HCT116 (cell line): ENCODE measurements around the gene PLPP2. TPM values are rescaled to one million over a fixed set of nuclear protein-coding genes. Genes with fewer than 3 reads are reported as not detected.

ENCODE experiments used
- ATAC-seq: fragments of 200-7000 bp; cut with Tn5 transposase; 2 replicates; pipeline ENCODE4 v1.9.1; 2020; ENCODE audit warnings: mild to moderate bottlenecking, moderate library complexity
- BruUV-seq: library from RNA; stranded (reverse); fragments of 400-500 nt; replicated peaks from 2 replicates; lab custom pipeline; 2021; lab: Mats Ljungman, UMichigan
- CTCF ChIA-PET: fragments of 300-600 bp; sonication (Branson Sonifier 250); formaldehyde crosslinking; loops from one replicate; lab custom pipeline; 2021; ENCODE audit warnings: antibody characterized with exemption; lab: Charles Lee
- POLR2A ChIA-PET: fragments of 300-600, 350-600 bp; sonication (Branson Sonifier 250); formaldehyde crosslinking; loops from one replicate; lab custom pipeline; 2021; ENCODE audit warnings: antibody characterized with exemption; lab: Charles Lee
- RAD21 ChIA-PET, 2 experiments: fragments of 300-600 bp; sonication (Branson Sonifier 250); formaldehyde crosslinking; loops; one replicate each; lab custom pipeline; 2023; ENCODE audit warnings: low total read pairs in 2 of 2; ENCODE audit not compliant: uncharacterized antibody in 2 of 2, unreplicated experiment in 2 of 2, low non-redundant PET in 1 of 2; lab: Charles Lee
- DNase-seq: peaks from one replicate; pipeline ENCODE4 v3.0.0-alpha.2; 2010; ENCODE audit warnings: low read depth, low spot score
- H2AFZ ChIP-seq: fragments of 200-600 bp; shearing (Covaris generic), sonication (generic); 2 replicates; pipeline ENCODE4 v1.6.1; 2017; ENCODE audit warnings: low read depth, mixed run types, mixed read lengths, antibody characterized with exemption, low read length; ENCODE audit not compliant: poor library complexity, severe bottlenecking
- H3K27ac ChIP-seq: 2 replicates; pipeline ENCODE4 v1.5.1; 2012; ENCODE audit warnings: low read depth, low read length
- H3K27me3 ChIP-seq: fragments of 200-600 bp; sonication (generic); 2 replicates; pipeline ENCODE4 v1.6.1; 2016; ENCODE audit warnings: mixed run types, low read length, mixed read lengths; ENCODE audit not compliant: insufficient read depth
- H3K36me3 ChIP-seq, 2 experiments: fragments of 200-500 bp in 1 of 2; fragments of 200-600 bp in 1 of 2; sonication (Bioruptor generic) in 1 of 2; sonication (generic) in 1 of 2; 2 replicates each; pipeline versions ENCODE4 v1.5.1 to v1.6.1; 2014 to 2016; ENCODE audit warnings: low read length in 2 of 2, inconsistent platforms in 1 of 2, mixed read lengths in 1 of 2, mixed run types in 1 of 2; ENCODE audit not compliant: insufficient read depth in 2 of 2, control insufficient read depth in 1 of 2
- H3K4me1 ChIP-seq, 2 experiments: fragments of 200-600 bp in 1 of 2; sonication (generic) in 1 of 2; 2 replicates each; pipeline versions ENCODE4 v1.5.1 to v1.6.1; 2012 to 2017; ENCODE audit warnings: low read length in 2 of 2, inconsistent platforms in 1 of 2, mild to moderate bottlenecking in 1 of 2, mixed read lengths in 1 of 2, mixed run types in 1 of 2, moderate library complexity in 1 of 2; ENCODE audit not compliant: insufficient read depth in 2 of 2, control insufficient read depth in 1 of 2
- H3K4me2 ChIP-seq: fragments of 200-600 bp; sonication (generic); 2 replicates; pipeline ENCODE4 v1.6.1; 2017; ENCODE audit warnings: mixed run types, low read length, mixed read lengths
- H3K4me3 ChIP-seq, 2 experiments: fragments of 200-600 bp in 1 of 2; sonication (generic) in 1 of 2; replicated peaks in 1 of 2; 2 replicates each; pipeline ENCODE4 v1.5.1; 2011 to 2016; ENCODE audit warnings: low read length in 2 of 2, control low read depth in 1 of 2, low read depth in 1 of 2, mild to moderate bottlenecking in 1 of 2, mixed read lengths in 1 of 2, mixed run types in 1 of 2
- H3K79me2 ChIP-seq: fragments of 200-600 bp; sonication (generic); 2 replicates; pipeline ENCODE4 v1.6.1; 2017; ENCODE audit warnings: mild to moderate bottlenecking, mixed run types, low read length, moderate library complexity, mixed read lengths; ENCODE audit not compliant: insufficient read depth
- H3K9ac ChIP-seq: fragments of 200-600 bp; sonication (generic); 2 replicates; pipeline ENCODE4 v1.6.1; 2016; ENCODE audit warnings: low read length, mixed read lengths
- H3K9me2 ChIP-seq: fragments of 200-600 bp; sonication (generic), shearing (Covaris generic); 2 replicates; pipeline ENCODE4 v1.6.1; 2017; ENCODE audit warnings: mixed run types, mild to moderate bottlenecking, moderate library complexity; ENCODE audit not compliant: insufficient read depth
- H3K9me3 ChIP-seq, 2 experiments: fragments of 200-500 bp in 1 of 2; fragments of 200-600 bp in 1 of 2; sonication (Bioruptor generic) in 1 of 2; sonication (generic) in 1 of 2; 2 replicates each; pipeline ENCODE4 v1.6.1; 2014 to 2017; ENCODE audit warnings: low read length in 2 of 2, mixed read lengths in 2 of 2, inconsistent platforms in 1 of 2, low read depth in 1 of 2, mild to moderate bottlenecking in 1 of 2, mixed run types in 1 of 2, moderate library complexity in 1 of 2; ENCODE audit not compliant: control insufficient read depth in 1 of 2, insufficient read depth in 1 of 2
- H4K20me1 ChIP-seq: fragments of 200-600 bp; sonication (generic), shearing (Covaris generic); 2 replicates; pipeline ENCODE4 v1.6.1; 2017; ENCODE audit warnings: mixed run types, mild to moderate bottlenecking, moderate library complexity; ENCODE audit not compliant: insufficient read depth
- CTCF ChIP-seq, 3 experiments: fragments of 200-600 bp in 1 of 3; sonication (generic) in 1 of 3; IDR thresholded peaks in 2 of 3; conservative IDR thresholded peaks in 1 of 3; 2 replicates each; pipeline ENCODE4 v1.5.1; 2012 to 2017; ENCODE audit warnings: low read depth in 2 of 3, low read length in 2 of 3, antibody characterized with exemption in 1 of 3, borderline replicate concordance in 1 of 3, control low read depth in 1 of 3, mild to moderate bottlenecking in 1 of 3, mixed read lengths in 1 of 3, mixed run types in 1 of 3, moderate library complexity in 1 of 3; ENCODE audit not compliant: insufficient read depth in 1 of 3
- ELF1 ChIP-seq: IDR thresholded peaks from 2 replicates; pipeline ENCODE4 v1.6.1; 2012; ENCODE audit warnings: low read depth, borderline replicate concordance
- FOSL1 ChIP-seq: IDR thresholded peaks from 2 replicates; pipeline ENCODE4 v1.6.1; 2012; ENCODE audit warnings: low read depth
- POLR2A ChIP-seq: IDR thresholded peaks from 2 replicates; pipeline ENCODE4 v1.7.0; 2011; ENCODE audit warnings: borderline replicate concordance; ENCODE audit not compliant: insufficient read depth, insufficient read length; ENCODE audit errors: extremely low read depth
- REST ChIP-seq: IDR thresholded peaks from 2 replicates; pipeline ENCODE4 v1.6.1; 2012; ENCODE audit warnings: low read depth
- SIN3A ChIP-seq: IDR thresholded peaks from 2 replicates; pipeline ENCODE4 v1.6.1; 2012; ENCODE audit warnings: low read depth
- TCF7L2 ChIP-seq: IDR thresholded peaks from 2 replicates; pipeline ENCODE4 v1.7.0; 2011; ENCODE audit warnings: borderline replicate concordance, inconsistent platforms; ENCODE audit not compliant: insufficient read depth, insufficient read length; ENCODE audit errors: extremely low read depth
- ZBTB33 ChIP-seq: IDR thresholded peaks from 2 replicates; pipeline ENCODE4 v1.6.1; 2011; ENCODE audit warnings: mild to moderate bottlenecking, low read length, moderate library complexity; ENCODE audit not compliant: insufficient replicate concordance; ENCODE audit errors: extremely low read depth
- ZFX ChIP-seq: fragments of 450-650 bp; IDR thresholded peaks from 2 replicates; pipeline ENCODE4 v1.6.1; 2017
- intact Hi-C: fragments of 100-400 bp; cut with micrococcal nuclease; formaldehyde crosslinking; loops from 2 replicates; pipeline ENCODE4 v1.10.0; 2022
- total RNA-seq: library from RNA; stranded (reverse); gene quantifications from one replicate; pipeline ENCODE4 v1.2.1, GENCODE V29; 2021; ENCODE audit not compliant: unreplicated experiment
- TF ChIP-seq, protein P1 (sequence below): IDR thresholded peaks from 2 replicates; pipeline ENCODE4 v1.6.1; 2012

Gene PLPP2
- total RNA-seq, 1 experiment from 2014 or later: 128 TPM

DNA sequence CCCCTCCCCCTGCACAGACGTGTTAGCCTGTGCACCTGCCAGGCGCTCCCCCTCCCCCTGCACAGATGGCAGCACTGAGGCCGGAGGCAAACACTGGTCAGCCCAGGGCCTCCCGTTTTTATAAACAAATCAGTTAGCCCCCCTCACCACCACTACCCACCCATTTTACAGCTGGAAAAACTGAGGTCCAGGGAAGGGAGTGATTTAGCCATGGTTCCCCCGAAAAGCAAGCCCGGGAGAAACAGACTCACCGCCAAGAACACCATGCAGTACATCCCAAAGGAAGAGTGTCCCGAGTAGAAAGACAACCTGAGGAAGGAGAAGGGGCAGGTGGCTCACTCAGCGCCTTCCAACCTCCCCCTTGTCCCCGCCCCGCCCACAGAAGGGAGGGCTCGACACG lies 8.7 kb downstream of the PLPP2 start:
- intact Hi-C loops: no loop called here
- RAD21 ChIA-PET: no interaction called here

DNA sequence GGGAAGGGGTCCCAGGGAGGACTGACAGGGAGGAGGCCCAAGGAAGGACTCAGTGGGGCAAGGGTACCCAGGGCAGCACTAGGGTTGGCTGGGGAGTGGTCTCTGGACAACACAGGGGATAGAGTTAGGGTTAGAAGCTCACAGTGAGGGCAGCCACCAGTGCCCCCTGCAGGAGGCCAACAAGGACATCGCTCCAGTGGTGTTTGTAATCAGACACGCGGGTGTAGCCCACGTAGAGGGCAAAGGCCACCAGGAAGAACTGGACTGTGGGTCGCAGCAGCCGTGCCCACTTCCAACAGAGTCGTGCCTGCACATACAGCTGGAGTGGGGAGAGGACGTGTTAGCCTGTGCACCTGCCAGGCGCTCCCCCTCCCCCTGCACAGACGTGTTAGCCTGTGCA lies 9.2 kb downstream of the PLPP2 start:
- H4K20me1 ChIP-seq: no peaks in the 10 kb centered on the region
- ATAC-seq: peak; percentile 59; the same call in 1 of the 2 replicates

More for the DNA sequence above, 8.7 kb downstream of the PLPP2 start:
- no peak overlapping the region for H2AFZ ChIP-seq
- no peak for TF ChIP-seq POLR2A
- TF ChIP-seq ZFX: no peak
- TF ChIP-seq, protein P1, sequence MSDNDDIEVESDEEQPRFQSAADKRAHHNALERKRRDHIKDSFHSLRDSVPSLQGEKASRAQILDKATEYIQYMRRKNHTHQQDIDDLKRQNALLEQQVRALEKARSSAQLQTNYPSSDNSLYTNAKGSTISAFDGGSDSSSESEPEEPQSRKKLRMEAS: no peak
- TF ChIP-seq SIN3A: no peak
- TF ChIP-seq, all 23 proteins: peak for 0
- H3K27me3 ChIP-seq: no peaks in the 10 kb centered on the region
- H3K36me3 ChIP-seq: peaks cover 21 to 39% of the 10 kb centered on the region in 2 experiments; a peak in 3 of 4 replicates
- H3K9me2 ChIP-seq: no peaks in the 10 kb centered on the region
- CTCF ChIA-PET: no interaction called here
- BruUV-seq: no TSS peak
- H4K20me1 ChIP-seq: no peaks in the 10 kb centered on the region
- no peak for ATAC-seq
- H3K9ac ChIP-seq: no peak overlapping the region
- no peaks in the 10 kb centered on the region for H3K4me1 ChIP-seq
- DNase-seq: no peak
- no peak overlapping the region for H3K27ac ChIP-seq
- POLR2A ChIA-PET: no interaction called here
- no peak overlapping the region for H3K4me2 ChIP-seq
- H3K79me2 ChIP-seq: peaks cover 31% of the 10 kb centered on the region
- no peaks in the 10 kb centered on the region for H3K9me3 ChIP-seq
- no peak overlapping the region for H3K4me3 ChIP-seq

More for the DNA sequence above, 9.2 kb downstream of the PLPP2 start:
- Histone ChIP-seq H3K4me1 (no peaks in the 10 kb centered on the region), H3K9me3 (no peaks in the 10 kb centered on the region), H3K79me2 (peaks cover 26% of the 10 kb centered on the region), H3K9me2 (no peaks in the 10 kb centered on the region), H3K4me3 (no peak overlapping the region), H2AFZ (no peak overlapping the region), H3K27ac (no peak overlapping the region), H3K27me3 (no peaks in the 10 kb centered on the region), H3K9ac (no peak overlapping the region), H3K36me3 (peaks cover 16 to 34% of the 10 kb centered on the region in 2 experiments; a peak in 3 of 4 replicates), H3K4me2 (no peak overlapping the region)
- no peak for DNase-seq
- ChIA-PET CTCF (no interaction called here), RAD21 (no interaction called here), POLR2A (no interaction called here)
- intact Hi-C loops: no loop called here
- BruUV-seq: no TSS peak
- TF ChIP-seq TCF7L2: no peak
- TF ChIP-seq CTCF (IDR thresholded peaks at IDR 0.05 in 2 of 3, conservative IDR thresholded peaks at IDR 0.05 in 1 of 3; ENCODE audit: borderline replicate concordance in 1 of 3, insufficient read depth in 1 of 3, low read depth in 2 of 3, low read length in 2 of 3): peak in 2 of 3 experiments; percentile 27 to 32; a peak in 2 of 6 replicates
- no peak for TF ChIP-seq ELF1
- TF ChIP-seq FOSL1: no peak
- TF ChIP-seq POLR2A: no peak
- no peak for TF ChIP-seq REST
- no peak for TF ChIP-seq ZBTB33
